GM18867 (cell line): Measurements from ENCODE around the gene ZBTB49.
A peak's percentile ranks its signal among the peaks of the same experiment; 100 is the strongest.
"Not testable (repeated sequence)": the region's sequence is repeated elsewhere in the genome, so short reads cannot be mapped to it uniquely, and the experiment has no call there.

Experiments used
- ATAC-seq: cut with Tn5 transposase; IDR thresholded peaks from one replicate; pipeline ENCODE4 v1.9.1; 2021; ENCODE audit warnings: mild to moderate bottlenecking, moderate library complexity; ENCODE audit not compliant: unreplicated experiment

ZBTB49 gene, protein sequence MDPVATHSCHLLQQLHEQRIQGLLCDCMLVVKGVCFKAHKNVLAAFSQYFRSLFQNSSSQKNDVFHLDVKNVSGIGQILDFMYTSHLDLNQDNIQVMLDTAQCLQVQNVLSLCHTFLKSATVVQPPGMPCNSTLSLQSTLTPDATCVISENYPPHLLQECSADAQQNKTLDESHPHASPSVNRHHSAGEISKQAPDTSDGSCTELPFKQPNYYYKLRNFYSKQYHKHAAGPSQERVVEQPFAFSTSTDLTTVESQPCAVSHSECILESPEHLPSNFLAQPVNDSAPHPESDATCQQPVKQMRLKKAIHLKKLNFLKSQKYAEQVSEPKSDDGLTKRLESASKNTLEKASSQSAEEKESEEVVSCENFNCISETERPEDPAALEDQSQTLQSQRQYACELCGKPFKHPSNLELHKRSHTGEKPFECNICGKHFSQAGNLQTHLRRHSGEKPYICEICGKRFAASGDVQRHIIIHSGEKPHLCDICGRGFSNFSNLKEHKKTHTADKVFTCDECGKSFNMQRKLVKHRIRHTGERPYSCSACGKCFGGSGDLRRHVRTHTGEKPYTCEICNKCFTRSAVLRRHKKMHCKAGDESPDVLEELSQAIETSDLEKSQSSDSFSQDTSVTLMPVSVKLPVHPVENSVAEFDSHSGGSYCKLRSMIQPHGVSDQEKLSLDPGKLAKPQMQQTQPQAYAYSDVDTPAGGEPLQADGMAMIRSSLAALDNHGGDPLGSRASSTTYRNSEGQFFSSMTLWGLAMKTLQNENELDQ

DNA sequence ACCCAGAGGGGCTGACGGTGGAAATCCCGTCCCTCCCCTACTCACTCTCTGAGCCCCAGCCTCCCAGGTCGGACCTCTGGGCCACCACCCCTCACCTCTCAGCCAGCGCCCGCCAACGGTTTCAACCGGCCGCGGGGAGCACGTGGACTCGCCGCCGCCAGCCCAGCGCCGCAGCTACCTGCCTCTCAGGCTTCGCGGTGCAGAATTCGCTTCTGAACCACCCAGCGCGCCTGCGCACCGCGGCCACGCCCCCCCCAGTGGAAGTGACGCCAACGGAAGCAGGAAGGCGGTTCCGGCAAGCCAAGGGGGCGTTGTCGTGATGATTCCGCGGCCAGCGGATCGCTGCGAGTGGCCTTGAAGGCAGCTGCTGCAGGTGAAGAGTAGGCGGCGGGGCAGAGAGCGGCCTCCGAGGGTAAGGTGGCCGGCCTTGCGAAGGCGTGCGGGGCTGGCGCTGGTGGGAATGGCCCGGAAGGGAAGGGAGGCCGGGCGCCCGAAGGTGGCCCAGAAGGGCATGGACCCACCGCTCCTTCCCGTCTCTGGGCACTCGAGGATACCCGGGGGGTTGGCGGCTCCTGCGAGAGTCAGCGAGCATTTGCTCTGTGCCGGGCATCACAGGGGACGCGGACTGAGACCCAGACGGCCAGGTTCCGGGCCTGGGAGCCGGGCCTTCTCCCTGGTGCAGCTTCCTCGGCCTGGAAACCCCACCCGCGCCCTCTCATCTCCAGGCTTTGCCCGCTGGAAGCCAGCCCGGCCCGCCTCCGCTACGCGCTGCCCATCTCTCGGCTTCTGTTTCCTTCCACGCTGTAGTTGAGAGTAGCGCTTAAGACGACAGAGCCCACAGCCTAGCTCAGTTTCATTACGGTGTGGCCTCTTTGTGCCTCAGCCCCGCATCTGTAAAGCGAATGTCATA, at the start of gene ZBTB49, which contains the start of gene LYAR:
Gene ZBTB49 (plus strand): TSS at position 311 of the 910 bp plus-strand sequence. CDS start 9,695 bp downstream, outside the sequence.
Gene LYAR (minus strand): TSS at position 214 of the 910 bp plus-strand sequence. CDS start 6,412 bp downstream, outside the sequence.
- peak; percentile 89 for ATAC-seq

DNA sequence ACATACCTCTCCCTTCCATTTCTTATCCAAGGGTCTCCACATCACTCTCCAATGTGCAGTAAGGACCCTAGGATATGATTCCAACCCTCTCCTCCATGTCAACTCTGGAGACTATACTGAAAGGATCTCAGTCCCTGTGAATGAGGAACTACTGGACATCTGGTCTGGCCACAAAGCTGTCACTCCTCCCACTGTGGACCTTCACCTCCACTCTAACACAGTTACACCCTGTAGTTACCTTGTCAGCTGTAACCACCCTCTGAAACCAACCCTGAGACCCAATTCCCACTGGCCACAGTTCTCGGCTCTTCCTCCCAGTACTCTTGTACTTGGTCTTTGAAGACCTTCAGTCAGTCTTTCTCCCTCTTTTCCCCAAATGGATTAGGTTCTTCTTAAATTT, 44.9 kb upstream of the ZBTB49 start:
- no peak for ATAC-seq

DNA sequence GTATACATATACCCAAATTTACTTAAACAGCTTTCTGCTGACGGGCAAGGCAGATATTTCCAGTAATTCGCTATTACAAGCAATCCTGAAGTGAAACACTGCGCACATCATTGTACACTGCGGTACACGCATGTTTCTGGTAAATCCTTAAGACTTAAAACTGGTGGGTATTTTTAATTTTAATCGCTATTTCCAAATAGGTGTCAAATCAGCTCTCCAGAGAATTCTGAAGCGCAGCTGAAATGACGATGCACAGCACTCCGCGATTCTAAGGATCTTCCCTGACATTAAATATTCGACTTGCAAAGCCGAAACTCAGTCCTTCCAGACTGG, 42.4 kb upstream of the ZBTB49 start:
- peak; percentile 21 for ATAC-seq

DNA sequence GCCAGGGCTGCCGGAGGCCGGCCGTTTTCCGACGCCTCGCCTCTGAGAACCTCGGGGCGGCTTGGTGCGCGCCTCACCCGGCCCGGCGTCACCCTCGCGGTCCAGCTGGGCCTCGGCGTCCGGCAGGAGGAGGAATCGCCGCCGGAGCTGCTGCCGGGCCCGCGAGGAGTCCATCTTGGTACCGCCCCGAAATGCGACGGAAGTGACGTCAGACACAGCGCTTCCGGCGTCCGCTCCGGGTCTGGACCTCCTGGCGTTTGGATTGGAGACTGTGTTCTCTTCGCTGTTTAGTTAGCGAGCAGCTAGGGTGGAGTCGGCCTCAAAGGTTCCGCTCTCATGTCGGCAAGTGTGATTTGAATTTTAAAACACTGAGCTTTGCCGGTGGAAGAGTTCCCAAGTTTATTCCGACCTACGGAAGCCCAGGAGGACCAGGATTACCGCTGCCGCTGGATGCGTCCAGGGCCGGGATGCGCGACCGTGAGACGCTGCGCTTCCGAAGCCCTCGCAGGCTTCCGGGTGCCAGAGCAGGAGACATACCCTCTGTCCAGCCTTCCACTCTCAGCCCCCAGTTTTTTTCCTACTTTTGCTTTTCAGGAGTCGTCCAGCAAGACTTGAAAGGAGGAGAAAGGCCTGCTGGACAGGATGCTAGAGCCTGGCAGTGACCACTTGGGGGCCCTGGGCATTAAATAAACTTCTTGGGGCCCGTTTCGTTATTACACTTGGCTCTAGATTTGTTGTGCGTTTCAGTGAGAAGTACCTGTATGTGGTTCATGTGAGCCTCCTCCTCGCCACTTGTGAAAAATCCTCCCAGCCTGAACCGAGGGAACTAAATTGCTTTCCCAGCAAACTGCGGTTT, 41.8 kb upstream of the ZBTB49 start, which contains the start of gene TMEM128:
Gene TMEM128 (minus strand): TSS at position 195 of the 856 bp plus-strand sequence. CDS start 21 bp downstream, at position 174.
- ATAC-seq, result peak; percentile 95

DNA sequence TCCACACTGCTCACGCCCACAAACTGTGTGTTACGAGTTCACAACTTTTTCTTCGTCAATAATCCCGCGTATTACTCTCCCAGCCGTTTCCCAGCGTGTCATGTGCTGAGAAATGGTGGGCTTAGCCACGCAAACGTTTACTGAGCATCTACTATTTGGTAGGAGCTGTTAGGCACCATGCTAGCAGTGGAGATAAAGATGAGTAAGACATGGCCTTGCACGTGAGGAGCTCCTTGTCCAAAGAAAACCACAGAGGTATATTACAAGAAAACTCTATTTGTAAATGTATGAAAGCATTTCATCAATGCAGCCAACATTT, 41.2 kb upstream of the ZBTB49 start:
- no peak for ATAC-seq

DNA sequence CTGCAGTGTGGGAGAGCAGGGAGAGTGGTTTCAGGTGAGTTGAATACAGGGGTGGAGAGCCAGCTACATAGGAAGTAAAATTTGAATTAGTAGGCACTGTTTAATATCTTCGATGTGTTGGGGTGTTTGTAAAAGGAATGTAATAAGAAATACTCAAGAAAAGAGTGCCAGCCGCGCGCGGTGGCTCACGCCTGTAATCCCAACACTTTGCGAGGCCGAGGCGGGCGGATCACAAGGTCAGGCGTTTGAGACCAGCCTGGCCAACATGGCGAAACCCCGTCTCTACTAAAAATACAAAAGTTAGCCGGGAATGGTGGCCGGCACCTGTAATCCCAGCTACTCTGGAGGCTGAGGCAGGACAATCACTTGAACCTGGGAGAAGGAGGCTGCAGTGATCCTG, 40.7 kb upstream of the ZBTB49 start:
- ATAC-seq, result not testable (repeated sequence)

DNA sequence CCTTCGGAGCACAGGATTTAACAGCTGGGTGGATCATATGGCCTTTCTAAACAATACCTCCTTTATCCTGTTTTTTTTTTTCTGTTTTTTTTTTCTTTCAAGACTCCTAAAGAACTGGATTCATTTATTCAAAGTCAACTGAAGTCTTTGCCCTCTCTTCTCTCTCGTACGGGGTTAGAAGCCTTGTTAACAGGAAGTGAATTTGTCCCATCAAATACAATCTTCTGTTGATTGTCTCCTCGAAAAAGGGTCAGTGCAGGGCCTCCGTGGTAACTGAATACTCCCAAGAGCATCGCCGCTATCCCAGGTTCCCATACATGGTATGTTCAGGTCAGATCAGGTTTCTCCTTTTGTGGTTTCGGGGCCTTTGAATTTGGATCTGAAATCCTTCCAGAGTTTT, 40.2 kb upstream of the ZBTB49 start:
- ATAC-seq, result no peak

DNA sequence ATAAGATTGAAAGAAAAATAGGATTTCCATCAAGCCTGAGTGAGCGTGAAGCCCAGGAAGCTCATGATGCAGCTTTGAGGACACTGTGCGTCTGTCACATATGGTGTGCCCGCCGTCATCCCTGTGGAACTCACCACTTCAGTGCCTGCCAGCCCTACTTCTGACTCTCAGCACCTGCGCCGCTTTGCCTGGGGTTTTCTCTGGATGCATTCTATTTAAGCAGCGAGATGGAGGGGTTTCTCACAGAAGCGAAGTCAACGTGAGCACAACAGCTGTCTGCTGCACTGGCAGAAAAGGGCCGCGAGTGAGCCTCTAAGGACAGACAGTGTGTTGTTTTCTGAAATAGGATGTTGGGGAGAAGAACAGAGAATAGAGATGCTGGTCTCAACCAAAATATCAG, 35.9 kb upstream of the ZBTB49 start:
- ATAC-seq, result no peak

DNA sequence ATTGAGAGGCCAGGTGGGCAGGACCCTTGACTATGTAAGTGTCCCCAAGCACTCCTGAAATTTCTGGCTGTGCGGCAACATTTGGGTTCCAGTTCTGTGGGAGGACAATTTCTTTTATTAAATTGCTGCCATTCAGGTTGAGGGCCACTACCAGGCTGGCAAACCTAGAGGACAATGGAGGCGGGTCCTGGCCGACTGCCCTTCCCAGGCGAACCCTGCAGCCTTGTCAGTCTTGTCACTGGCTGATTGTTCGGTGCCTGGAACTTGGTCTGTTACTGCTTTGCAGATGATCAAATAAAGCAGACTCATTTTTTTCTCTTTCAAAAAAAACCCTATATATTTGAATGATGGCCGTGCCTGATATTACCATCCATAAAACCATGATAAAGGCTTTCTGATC, 35.4 kb upstream of the ZBTB49 start:
- ATAC-seq, result no peak

DNA sequence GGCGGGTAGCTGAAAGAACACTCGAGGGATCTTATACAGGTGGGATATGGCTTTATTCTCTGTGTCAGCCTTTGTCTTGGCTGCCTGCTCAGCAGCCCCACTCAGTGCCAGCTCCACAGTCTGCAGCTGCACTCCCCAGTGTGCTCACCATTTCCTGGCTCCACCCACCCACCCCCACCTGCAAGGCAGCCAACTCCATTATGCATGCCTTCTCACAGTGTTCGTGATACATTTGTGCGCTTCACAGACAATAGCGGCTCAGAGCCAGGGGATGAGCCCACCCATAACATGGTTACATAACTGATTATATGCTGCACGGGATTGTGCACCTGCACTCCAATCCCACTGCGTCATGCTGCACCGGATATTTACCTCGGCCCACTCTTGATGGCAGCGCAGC, 33.3 kb upstream of the ZBTB49 start:
- no peak for ATAC-seq

DNA sequence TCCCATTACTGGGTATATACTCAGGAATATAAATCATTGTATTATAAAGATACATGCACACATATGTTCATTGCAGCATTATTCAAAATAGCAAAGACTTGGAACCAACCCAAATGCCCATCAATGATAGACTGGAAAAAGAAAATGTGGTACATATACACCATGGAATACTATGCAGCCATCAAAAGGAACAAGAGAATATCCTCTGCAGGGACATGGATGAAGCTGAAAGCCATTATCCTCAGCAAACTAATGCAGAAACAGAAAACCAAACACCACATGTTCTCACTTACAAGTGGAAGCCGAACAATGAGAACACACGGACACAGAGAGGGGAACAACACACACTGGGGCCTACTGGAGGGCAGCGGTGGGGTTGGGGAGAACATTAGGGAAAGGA, 32.3 kb upstream of the ZBTB49 start:
- ATAC-seq, result not testable (repeated sequence)

DNA sequence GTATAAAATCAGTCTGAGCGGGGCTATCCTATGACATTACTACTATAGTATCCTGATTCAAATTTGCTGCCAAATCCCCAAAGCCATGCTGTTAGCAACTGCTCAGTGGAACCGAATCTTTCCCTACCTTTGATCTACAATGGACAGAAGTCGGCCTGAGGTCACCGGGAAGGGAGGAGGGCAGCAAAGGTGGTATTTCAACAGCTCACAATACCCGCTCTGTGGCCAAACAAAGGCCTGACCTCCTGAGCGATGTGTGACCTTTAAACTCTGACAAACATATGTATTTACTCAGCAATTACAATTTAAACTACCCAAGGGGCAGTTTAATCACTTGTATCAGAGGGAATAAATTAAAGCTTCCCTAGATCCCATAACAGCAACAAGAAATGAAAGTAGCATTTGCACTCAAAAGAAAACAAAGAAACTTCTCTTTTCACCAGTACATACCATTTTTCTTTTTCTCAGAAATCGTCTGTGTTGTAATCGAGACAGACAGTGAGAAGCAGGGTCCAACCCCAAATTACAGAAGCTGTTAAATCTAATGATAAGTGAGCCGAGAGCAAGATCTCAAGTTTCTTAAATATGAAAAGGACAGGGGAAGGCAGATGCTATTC, 30.5 kb upstream of the ZBTB49 start:
- ATAC-seq, result no peak

DNA sequence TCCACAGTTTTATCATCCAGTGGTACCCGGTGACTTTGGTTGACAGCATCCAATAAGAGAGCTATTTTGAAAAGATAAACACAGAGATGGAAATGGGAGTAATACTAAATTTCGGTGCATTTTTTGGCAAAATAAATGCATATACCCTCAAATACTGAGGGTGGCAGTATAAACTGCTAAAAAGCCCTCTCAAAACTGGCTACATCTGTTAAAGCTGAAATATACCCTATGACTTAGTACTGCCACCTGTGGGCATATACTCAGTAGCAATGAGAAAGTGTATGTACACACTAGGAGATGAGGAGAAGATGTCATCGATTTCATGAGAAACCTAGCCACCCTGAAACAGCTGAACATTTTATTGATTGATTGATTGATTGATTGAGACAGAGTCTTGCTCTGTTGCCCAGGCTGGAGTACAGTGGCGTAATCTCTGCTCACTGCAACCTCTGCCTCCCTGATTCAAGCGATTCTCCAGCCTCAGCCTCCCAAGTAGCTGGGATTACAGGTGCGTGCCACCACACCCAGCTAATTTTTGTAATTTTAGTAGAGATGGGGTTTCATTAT, 29.8 kb upstream of the ZBTB49 start:
- no peak for ATAC-seq

DNA sequence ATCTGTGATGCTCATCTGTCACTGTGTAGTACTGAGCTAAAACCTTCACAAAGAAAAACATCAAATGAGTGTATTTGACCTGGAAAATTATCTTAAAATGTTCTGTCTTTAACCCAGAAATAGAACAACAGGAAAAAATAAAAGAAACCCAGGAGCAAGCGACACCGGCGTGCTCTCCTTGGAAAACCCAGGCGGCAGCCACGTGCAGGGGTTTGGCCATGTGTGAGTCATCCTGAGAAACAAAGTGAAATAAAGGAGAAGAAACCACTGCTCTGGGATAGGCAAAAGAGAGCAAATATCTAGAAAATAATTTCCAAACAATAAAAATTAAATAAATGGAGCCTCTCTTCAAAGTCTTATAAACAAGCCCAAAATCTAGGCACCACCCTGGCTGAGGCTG, 22.1 kb upstream of the ZBTB49 start:
- ATAC-seq, result no peak

DNA sequence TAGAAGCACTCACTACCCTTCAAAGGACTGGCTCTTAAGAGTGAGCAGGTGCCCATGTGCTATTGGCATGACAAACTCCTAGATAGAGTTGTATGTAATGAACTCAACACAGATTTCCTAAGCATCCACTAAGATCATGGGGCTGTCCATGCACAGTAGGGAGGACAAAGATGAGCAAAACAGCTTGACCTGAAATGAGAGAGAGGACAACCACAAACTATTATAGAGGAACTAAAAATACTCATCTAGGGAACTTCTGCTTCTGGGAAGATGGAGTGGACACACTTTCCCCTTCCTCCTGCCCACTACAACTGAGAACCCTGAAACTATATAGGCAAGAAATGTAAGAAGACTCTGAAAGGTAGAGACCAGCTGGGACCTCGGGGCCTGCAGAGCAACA, 21.3 kb upstream of the ZBTB49 start:
- no peak for ATAC-seq

DNA sequence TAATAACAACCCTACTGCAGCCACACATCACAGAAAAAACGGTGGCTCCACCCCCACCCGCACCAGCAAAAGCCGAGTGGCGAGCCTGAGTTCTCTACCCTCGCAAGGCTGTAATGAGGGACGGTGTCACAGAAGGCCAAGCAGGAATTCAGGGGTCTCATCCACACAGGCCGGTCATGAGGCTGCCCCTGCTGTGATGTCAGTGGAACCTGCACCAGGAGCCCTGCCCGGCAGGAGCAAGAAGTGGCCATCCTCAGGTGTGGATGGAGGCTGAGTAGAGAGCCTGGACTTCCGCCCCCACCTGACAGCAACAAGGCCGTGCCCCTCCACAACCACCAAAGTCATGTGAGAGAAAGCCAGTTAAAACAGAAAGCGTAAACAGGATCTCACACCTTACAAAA, 20.7 kb upstream of the ZBTB49 start:
- no peak for ATAC-seq

DNA sequence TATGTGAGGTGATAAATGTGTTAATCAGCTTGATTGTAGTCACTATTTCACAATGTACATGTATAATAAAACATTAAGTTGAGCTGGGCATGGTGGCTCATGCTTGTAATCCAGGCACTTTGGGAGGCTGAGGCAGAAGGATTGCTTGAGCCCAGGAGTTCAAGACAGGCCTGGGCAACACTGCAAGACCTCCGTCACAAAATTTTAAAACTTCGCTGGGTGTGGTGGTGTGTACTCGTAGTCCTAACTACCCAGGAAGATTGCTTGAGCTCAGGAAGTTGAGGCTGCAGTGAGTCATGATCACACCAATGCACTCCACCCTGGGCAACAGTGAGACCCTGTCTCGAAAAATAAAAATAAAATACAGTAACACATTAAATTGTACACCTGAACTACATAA, 20.2 kb upstream of the ZBTB49 start:
- no peak for ATAC-seq

DNA sequence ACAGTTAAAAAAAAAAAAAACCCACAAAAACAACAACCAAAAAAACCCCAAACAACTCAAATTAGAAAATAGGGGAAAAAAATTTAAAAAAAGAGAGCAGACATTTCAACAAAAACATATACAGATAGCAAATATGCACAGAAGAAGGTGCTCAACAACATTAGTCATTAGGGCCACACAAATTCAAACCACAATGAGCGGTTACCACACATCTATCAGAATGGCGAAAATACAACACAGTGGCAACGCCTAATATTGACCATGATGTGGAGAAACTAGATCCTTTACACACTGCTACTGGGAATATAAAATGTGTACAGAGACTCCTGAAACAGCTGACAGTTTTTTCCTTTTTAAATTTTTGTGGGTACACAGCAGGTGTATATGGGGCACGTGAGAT, 19.5 kb upstream of the ZBTB49 start:
- ATAC-seq, result no peak

DNA sequence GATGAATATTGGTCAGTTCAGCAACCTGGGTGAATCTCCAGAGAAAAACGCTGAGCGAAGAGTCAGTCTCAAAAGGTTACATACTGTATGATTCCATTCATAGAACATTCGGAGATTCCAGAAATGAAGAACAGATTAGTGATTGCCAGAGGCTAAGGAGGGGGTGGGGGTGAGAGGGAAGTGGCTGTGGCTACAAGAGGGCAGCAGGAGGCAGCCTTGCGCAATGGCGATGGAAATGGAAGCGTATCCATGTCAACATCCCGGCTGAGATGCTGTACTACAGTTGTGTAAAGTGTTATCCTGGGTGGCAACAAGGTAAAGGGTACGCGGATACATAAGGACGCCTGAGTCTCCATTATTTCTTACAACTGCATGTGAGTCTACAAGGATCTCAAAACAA, 18.1 kb upstream of the ZBTB49 start:
- ATAC-seq, result no peak

DNA sequence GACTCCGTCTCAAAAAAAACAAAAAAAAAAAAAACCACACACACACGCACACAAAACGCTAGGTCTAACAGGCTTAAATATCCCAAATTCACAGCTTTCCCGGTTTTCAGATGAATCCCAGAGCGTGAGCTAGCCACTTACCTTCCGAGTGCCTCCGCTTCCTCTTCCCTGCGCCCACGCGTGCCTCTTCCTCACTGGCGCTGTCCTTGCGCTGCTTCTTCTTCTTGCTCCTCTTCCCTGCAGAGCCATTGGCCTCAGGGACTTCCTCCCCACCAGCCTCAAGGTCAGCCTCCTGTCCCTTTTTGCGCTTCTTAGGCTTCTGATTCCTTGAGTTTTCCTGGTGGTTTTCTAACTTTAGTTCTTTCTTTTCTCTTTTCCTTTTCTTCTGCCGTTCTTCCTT, 15.8 kb upstream of the ZBTB49 start:
- no peak for ATAC-seq
